ENCODE data around the gene KCNQ5. TPM values are rescaled to one million over a fixed set of nuclear protein-coding genes. Genes with fewer than 3 reads are reported as not detected.

The KCNQ5 gene
- polyA plus RNA-seq, 1 donor from 2014 or later, result 6.9 TPM

- Mint-ChIP-seq H3K27ac (no peak overlapping the region), H3K4me3 (no peak overlapping the region), H3K36me3 (no peaks in the 10 kb centered on the region), H3K27me3 (no peaks in the 10 kb centered on the region), H3K9me3 (no peaks in the 10 kb centered on the region), H3K4me1 (no peaks in the 10 kb centered on the region)
Observed at GRCh38 chr6:72911463-72912155, 289.7 kb downstream of the KCNQ5 start.

DNA sequence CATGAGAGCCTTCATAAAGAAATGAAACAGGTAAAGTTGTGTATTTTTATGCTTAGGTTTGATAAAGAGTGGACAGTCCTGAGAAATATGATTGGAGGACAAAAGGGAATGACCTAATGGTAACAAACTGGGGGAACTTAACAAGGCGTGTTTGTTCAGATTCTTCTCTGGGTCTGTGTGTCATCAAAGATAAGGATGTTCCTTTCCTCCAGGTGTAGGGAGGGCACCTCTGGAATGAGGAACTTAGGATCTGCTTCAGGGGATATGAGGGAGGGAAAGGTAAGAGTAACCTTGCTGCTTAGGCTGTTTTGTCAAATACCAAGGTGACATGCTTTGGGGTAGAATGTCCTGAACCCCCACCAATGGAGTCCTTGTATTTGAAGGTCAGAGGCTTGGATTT lies 291.9 kb downstream of the KCNQ5 start:
- H3K27ac Mint-ChIP-seq, result no peak overlapping the region

DNA sequence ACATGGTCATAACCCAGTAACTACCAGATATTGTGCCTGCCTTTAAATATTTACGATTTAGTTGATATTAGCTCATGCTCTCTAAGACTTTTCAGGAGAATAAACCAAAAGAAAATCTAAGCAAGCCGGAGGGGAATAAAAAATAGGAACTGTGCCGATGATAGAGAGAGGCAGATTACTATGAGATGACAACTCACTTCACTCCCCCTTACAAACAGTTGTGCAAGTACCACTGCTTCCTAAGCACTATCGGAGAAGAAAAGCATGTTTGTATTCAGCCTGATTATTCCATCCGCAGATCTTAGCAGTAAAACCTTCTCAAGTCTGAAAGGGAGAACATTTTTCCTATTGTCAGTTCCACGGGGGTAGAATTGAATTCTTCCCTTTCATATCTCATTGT lies 294.4 kb downstream of the KCNQ5 start:
- Mint-ChIP-seq H3K9me3 (no peaks in the 10 kb centered on the region), H3K27me3 (no peaks in the 10 kb centered on the region), H3K27ac (no peak overlapping the region), H3K36me3 (no peaks in the 10 kb centered on the region), H3K4me3 (no peak overlapping the region), H3K4me1 (peaks cover 3 to 5% (median 3%) of the 10 kb centered on the region in 3 donors)

More for the DNA sequence above, 291.9 kb downstream of the KCNQ5 start:
- no peak overlapping the region for H3K4me3 Mint-ChIP-seq
- H3K9me3 Mint-ChIP-seq, result no peaks in the 10 kb centered on the region
- no peaks in the 10 kb centered on the region for H3K36me3 Mint-ChIP-seq
- peaks cover under 1 to 3% (median under 1%) of the 10 kb centered on the region in 3 donors for H3K4me1 Mint-ChIP-seq
- H3K27me3 Mint-ChIP-seq, result no peaks in the 10 kb centered on the region

DNA sequence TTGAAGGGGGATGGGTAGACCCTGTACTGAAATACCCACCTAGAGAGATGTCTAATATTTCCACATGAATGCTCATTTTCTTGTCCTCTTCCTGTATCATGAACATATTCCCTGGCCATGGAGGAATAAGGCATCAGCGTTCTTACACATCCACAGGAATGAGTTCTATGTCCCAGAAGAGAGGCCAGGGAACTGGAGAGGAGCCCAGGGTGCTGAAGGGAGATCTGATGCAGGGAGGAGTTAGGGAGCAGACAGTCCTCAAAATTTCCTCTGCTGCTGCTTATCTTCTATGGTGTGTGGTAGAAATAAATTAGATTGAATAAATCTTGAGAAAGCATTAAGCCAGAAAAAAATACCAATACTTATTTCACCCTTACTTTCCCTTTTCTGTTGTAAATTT lies 295.0 kb downstream of the KCNQ5 start:
- no peaks in the 10 kb centered on the region for H3K9me3 Mint-ChIP-seq

DNA sequence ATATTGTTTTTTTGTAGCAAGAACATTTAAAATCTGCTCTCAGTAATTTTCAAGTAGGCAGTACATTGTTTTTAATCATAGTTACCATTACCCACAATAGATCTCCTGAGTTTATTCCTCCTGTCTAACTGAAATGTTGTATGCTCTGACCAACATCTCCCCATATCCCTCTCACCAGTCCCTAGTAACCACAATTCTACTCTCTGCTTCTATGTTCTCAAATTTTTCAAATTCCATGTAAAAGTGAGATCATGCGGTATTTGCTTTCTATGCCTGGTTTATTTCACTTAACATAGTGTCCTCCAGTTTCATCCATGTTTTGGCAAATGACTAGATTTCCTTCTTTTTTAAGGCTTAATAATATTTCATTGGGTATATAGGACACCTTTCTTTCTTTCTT lies 300.5 kb downstream of the KCNQ5 start:
- no peak overlapping the region for H3K27ac Mint-ChIP-seq
- H3K4me3 Mint-ChIP-seq, result no peak overlapping the region
- no peaks in the 10 kb centered on the region for H3K9me3 Mint-ChIP-seq
- no peaks in the 10 kb centered on the region for H3K27me3 Mint-ChIP-seq
- H3K36me3 Mint-ChIP-seq, result peaks cover 5% of the 10 kb centered on the region
- peaks cover 3 to 5% (median 3%) of the 10 kb centered on the region in 3 donors for H3K4me1 Mint-ChIP-seq

More for the DNA sequence above, 295.0 kb downstream of the KCNQ5 start:
- Mint-ChIP-seq H3K27ac (no peak overlapping the region), H3K27me3 (no peaks in the 10 kb centered on the region), H3K4me1 (peaks cover 3 to 5% (median 3%) of the 10 kb centered on the region in 3 donors), H3K36me3 (no peaks in the 10 kb centered on the region), H3K4me3 (no peak overlapping the region)

- H3K36me3 Mint-ChIP-seq, result peaks cover 5% of the 10 kb centered on the region
- no peaks in the 10 kb centered on the region for H3K27me3 Mint-ChIP-seq
- H3K4me3 Mint-ChIP-seq, result no peak overlapping the region
- no peak overlapping the region for H3K27ac Mint-ChIP-seq
- H3K4me1 Mint-ChIP-seq, result peaks cover 0 to 2% (median 0%) of the 10 kb centered on the region in 3 donors
- H3K9me3 Mint-ChIP-seq, result no peaks in the 10 kb centered on the region
Observed at GRCh38 chr6:72925136-72925535, 303.3 kb downstream of the KCNQ5 start.

DNA sequence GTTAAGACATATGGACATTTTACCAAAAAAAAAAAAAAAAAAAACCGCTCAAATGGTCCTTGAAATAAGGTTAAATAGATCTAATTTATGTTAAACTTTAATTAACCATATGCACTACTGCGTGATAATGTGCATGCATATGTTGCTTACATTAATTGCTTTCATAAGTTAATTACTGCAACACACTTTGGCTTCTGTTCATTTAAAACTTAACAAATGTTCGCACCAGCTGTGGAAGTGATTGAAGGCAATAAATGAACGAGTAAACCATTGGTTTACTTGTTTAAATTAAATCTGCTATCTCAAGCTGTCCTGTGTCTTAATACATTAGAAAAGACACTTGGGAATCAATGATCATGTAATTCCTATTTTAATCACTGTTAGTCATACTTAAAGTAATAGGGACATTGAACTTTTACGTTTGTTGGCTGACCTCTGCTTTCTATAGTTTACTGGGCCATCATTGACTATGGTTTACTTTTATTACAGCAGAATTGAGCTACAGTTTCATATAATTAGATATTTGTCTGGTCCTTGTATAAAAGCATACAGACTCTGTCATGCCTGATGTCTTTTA lies 308.8 kb downstream of the KCNQ5 start:
- Mint-ChIP-seq H3K27ac (no peak overlapping the region), H3K36me3 (peaks cover 1% of the 10 kb centered on the region), H3K27me3 (no peaks in the 10 kb centered on the region), H3K4me1 (peaks cover 0 to 1% (median 0%) of the 10 kb centered on the region in 3 donors), H3K4me3 (no peak overlapping the region), H3K9me3 (no peaks in the 10 kb centered on the region)

- Mint-ChIP-seq H3K4me1 (peaks cover 0 to 1% (median 0%) of the 10 kb centered on the region in 3 donors), H3K27me3 (no peaks in the 10 kb centered on the region), H3K27ac (no peak overlapping the region), H3K36me3 (peaks cover 5% of the 10 kb centered on the region), H3K9me3 (no peaks in the 10 kb centered on the region), H3K4me3 (no peak overlapping the region)
Observed at GRCh38 chr6:72931325-72931887, 309.5 kb downstream of the KCNQ5 start.

- Mint-ChIP-seq H3K4me1 (peaks cover 0 to 1% (median 0%) of the 10 kb centered on the region in 3 donors), H3K36me3 (peaks cover 5% of the 10 kb centered on the region), H3K9me3 (no peaks in the 10 kb centered on the region), H3K27me3 (no peaks in the 10 kb centered on the region), H3K4me3 (no peak overlapping the region), H3K27ac (no peak overlapping the region)
Observed at GRCh38 chr6:72933233-72933632, 311.4 kb downstream of the KCNQ5 start.

DNA sequence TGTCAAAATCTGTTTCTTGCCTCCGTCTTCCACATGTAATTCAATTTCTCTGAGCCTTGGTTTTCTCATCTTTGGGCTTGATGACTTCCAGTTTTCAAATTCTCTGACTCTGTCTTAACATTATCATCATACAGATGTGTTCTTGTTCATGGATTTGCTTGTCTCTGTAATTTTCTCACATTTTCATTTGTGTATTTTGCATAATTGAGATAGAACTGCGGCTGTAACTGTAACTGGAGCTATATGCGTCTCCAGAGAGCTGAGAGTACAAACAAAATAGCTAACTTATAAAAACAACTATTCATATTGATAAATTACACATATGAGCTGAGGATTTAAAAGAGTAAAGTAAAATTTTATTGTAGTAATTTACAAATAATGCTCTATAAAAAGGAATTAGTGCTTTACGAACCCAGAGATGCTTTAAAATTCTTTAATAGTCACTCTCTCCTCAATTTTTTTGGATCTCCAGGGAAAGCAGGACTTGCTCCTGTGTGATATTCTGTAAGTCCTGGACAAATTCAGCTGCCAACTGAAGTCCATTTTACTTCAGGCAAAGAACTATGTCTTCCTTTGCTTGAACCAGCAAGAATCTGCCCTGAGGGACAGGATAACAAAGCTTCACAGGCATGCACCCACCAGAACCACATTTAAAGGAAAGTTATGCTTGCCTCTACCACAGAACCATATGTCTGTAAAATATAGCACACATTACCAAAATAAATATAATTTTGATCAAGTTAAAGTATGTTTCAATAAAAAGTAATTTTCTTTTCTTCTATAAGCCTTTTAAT lies 315.1 kb downstream of the KCNQ5 start:
- no peaks in the 10 kb centered on the region for H3K27me3 Mint-ChIP-seq
- H3K4me1 Mint-ChIP-seq, result peaks cover 0 to 1% (median 0%) of the 10 kb centered on the region in 3 donors
- no peak overlapping the region for H3K27ac Mint-ChIP-seq
- H3K36me3 Mint-ChIP-seq, result peaks cover 4% of the 10 kb centered on the region
- no peak overlapping the region for H3K4me3 Mint-ChIP-seq
- H3K9me3 Mint-ChIP-seq, result no peaks in the 10 kb centered on the region

GRCh38 chr6:72938104-72938503 lies 316.2 kb downstream of the KCNQ5 start:
- H3K27me3 Mint-ChIP-seq, result no peaks in the 10 kb centered on the region
- no peaks in the 10 kb centered on the region for H3K9me3 Mint-ChIP-seq
- peaks cover 4% of the 10 kb centered on the region for H3K36me3 Mint-ChIP-seq
- peaks cover 0 to 2% (median 0%) of the 10 kb centered on the region in 3 donors for H3K4me1 Mint-ChIP-seq
- no peak overlapping the region for H3K27ac Mint-ChIP-seq
- no peak overlapping the region for H3K4me3 Mint-ChIP-seq

GRCh38 chr6:72939004-72939403 lies 317.1 kb downstream of the KCNQ5 start:
- H3K4me1 Mint-ChIP-seq, result peaks cover 0 to 2% (median 0%) of the 10 kb centered on the region in 3 donors
- peaks cover 4% of the 10 kb centered on the region for H3K36me3 Mint-ChIP-seq
- H3K9me3 Mint-ChIP-seq, result no peaks in the 10 kb centered on the region
- no peak overlapping the region for H3K4me3 Mint-ChIP-seq
- no peaks in the 10 kb centered on the region for H3K27me3 Mint-ChIP-seq
- H3K27ac Mint-ChIP-seq, result no peak overlapping the region

- no peaks in the 10 kb centered on the region for H3K9me3 Mint-ChIP-seq
- H3K27me3 Mint-ChIP-seq, result no peaks in the 10 kb centered on the region
- H3K4me3 Mint-ChIP-seq, result no peak overlapping the region
- peaks cover 0 to 3% (median 0%) of the 10 kb centered on the region in 3 donors for H3K4me1 Mint-ChIP-seq
- H3K27ac Mint-ChIP-seq, result no peak overlapping the region
- H3K36me3 Mint-ChIP-seq, result peaks cover 4% of the 10 kb centered on the region
Observed at GRCh38 chr6:72940265-72940664, 318.4 kb downstream of the KCNQ5 start.

DNA sequence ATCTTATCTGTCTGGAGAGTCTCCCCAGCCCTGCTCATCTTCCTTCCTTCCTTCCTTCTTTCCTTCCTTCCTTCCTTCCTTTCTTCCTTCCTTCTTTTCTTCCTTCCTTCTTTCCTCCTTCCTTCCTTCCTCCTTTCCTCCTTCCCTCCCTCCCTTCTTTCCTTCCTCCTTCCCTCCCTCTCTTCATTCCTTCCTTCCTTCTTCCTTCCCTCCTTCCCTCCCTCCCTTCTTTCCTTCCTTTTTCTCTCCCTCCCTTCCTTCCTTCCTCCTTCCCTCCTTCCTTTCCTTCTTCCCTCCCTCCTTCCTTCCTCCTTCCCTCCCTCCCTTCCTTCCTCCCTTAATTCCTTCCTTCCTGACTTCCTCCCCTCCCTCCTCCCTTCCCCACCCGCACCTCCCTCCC lies 319.4 kb downstream of the KCNQ5 start:
- Mint-ChIP-seq H3K4me1 (peaks cover 0 to 3% (median 0%) of the 10 kb centered on the region in 3 donors), H3K27me3 (no peaks in the 10 kb centered on the region), H3K4me3 (no peak overlapping the region), H3K9me3 (no peaks in the 10 kb centered on the region), H3K27ac (no peak overlapping the region), H3K36me3 (no peaks in the 10 kb centered on the region)

DNA sequence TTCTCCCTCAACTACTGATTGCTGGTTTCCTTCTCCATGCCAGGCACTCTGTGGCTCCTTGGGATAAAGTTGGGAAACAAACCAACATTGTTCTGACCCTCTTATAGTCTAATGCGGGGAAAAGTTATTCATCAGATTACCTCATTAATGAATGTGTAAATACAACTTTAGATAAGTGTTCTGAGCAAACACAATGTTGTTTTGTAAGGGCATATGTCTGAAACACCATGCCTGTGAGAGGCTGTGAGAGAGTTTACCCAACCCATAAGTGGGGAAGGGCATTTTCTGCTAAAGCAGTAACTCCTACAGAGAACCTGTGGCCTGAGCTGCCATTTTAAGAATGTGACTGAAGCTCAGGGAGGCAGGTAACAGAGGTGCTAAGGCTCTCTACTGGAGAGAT lies 319.9 kb downstream of the KCNQ5 start:
- no peaks in the 10 kb centered on the region for H3K9me3 Mint-ChIP-seq

More for the DNA sequence above, 319.9 kb downstream of the KCNQ5 start:
- Mint-ChIP-seq H3K4me1 (peaks cover 0 to 3% (median 0%) of the 10 kb centered on the region in 3 donors), H3K27me3 (no peaks in the 10 kb centered on the region), H3K4me3 (no peak overlapping the region), H3K27ac (no peak overlapping the region), H3K36me3 (no peaks in the 10 kb centered on the region)
